ENCODE measurements around the gene CHSY1. TPM values are rescaled to one million over a fixed set of nuclear protein-coding genes. Genes with fewer than 3 reads are reported as not detected.
A peak's percentile ranks its signal among the peaks of the same experiment; 100 is the strongest.

CHSY1 gene
- total and polyA plus RNA-seq, 2 of the 4 experiments (the other 2 are of a cell fraction), result 40.9 to 53.2 TPM

DNA sequence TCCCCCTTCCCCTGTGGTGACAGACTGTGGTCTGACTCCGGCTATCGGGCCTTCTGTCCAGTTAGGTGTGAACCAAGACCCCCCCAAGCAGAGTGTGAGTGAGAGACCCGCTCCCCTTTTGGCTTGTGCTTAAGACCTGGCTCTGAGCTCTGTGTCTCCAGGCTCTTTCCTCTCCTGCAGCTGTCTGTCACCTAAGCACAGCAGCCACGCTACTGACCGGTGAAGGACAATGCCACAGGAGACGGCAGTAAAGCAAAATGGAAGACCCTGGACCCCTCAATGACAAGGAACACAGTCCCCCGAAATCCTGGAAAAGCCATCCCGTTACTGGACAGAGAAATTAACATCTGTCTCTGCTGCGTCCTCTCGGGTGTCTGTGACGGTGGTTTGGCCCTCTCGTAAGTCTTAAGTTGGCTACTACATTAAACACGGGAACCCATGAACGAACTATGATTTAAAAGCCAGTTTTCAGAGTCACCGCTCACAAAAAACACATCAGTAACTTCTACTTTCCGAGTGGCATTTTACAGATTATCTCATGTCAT, 53.7 kb downstream of the CHSY1 start:
- H3K36me3 ChIP-seq (ENCODE audit: control insufficient read depth, insufficient read depth, low read length), result peaks cover 4% of the 10 kb centered on the region
- in situ Hi-C loops (cut with MboI; ENCODE audit: low sequenced_read_pairs) (no loop called here), intact Hi-C loops (cut with micrococcal nuclease) (loop anchor here (2.0 kb wide), 1 partner anchor 73 kb away; no protein-coding TSS in a partner anchor), dilution Hi-C loops (cut with HindIII; ENCODE audit: low sequenced_read_pairs, unreplicated experiment) (no loop called here)
- POLR2A ChIA-PET (ENCODE audit: unreplicated experiment), result no interaction called here
- peak overlapping the region; percentile 30 for H2AK9ac ChIP-seq (replicated peaks; ENCODE audit: low read depth, low read length, poor library complexity)
- no peaks in the 10 kb centered on the region for H3K9me3 ChIP-seq (ENCODE audit: control insufficient read depth, insufficient read depth, low read length)
- peak overlapping the region; percentile 31 for H3K23ac ChIP-seq (ENCODE audit: low read depth, low read length)
- peak overlapping the region; percentile 58; the same call in 1 of the 2 replicates for H2BK20ac ChIP-seq (ENCODE audit: low read depth, low read length)
- no peak for TF ChIP-seq RCOR1 (IDR thresholded peaks at IDR 0.05; ENCODE audit: insufficient replicate concordance, low read length)
- H4K8ac ChIP-seq (ENCODE audit: low read depth in 2 of 2, low read length in 2 of 2), result peak overlapping the region; percentile 2 to 76; a peak in 3 of 4 replicates
- no peak overlapping the region for H3K56ac ChIP-seq (ENCODE audit: extremely low read depth, insufficient read depth, low read length)
- H2BK5ac ChIP-seq (ENCODE audit: low read depth, low read length, poor library complexity, severe bottlenecking), result peak overlapping the region; percentile 70
- BruUV-seq (replicated peaks), result no TSS peak
- H3K14ac ChIP-seq (replicated peaks; ENCODE audit: low read depth, low read length), result peak overlapping the region; percentile 30
- peaks cover 6 to 59% of the 10 kb centered on the region in 2 experiments; a peak in 3 of 4 replicates for H3K79me1 ChIP-seq (ENCODE audit: low read depth in 1 of 2, low read length in 2 of 2)
- CTCF ChIA-PET, result no interaction called here
- peak overlapping the region; percentile 61 for H2BK15ac ChIP-seq (ENCODE audit: low read depth, low read length)
- peaks cover 40% of the 10 kb centered on the region for H3K4me1 ChIP-seq (ENCODE audit: control insufficient read depth, insufficient read depth, low read length)
- DNase-seq, result no peak
- H3K9ac ChIP-seq (ENCODE audit: low read depth, low read length), result peak overlapping the region; percentile 29
- peak overlapping the region; percentile 89 for H2BK120ac ChIP-seq (ENCODE audit: low read depth, low read length)
- no peak overlapping the region for H3K4me3 ChIP-seq (ENCODE audit: insufficient read depth, low read depth, low read length)
- H4K20me1 ChIP-seq (ENCODE audit: insufficient read depth, low read length), result peaks cover 49% of the 10 kb centered on the region
- WGBS, 2 experiments (ENCODE audit: extremely low coverage in 2 of 2, insufficient read length in 1 of 2), result 74% methylated on average over 14 of the region's 16 CpGs; no CpG with 5 or more reads in 1 of the 2 experiments
- H2AK5ac ChIP-seq (ENCODE audit: low read depth, low read length), result peak overlapping the region; percentile 83
- H3K27ac ChIP-seq (ENCODE audit: insufficient read depth, low read length), result peak overlapping the region; percentile 79; the same call in 1 of the 2 replicates
- H3K27me3 ChIP-seq (ENCODE audit: control insufficient read depth, insufficient read depth, low read length), result no peaks in the 10 kb centered on the region
- ATAC-seq (ENCODE audit: low read depth), result no peak
- H4K5ac ChIP-seq (ENCODE audit: low read depth, low read length), result peak overlapping the region; percentile 43
- H3K9me1 ChIP-seq (ENCODE audit: insufficient read depth, low read length), result peaks cover 38% of the 10 kb centered on the region
- no peak overlapping the region for H2AFZ ChIP-seq (replicated peaks; ENCODE audit: low read length, poor library complexity)
- peak overlapping the region; percentile 55 for H3K18ac ChIP-seq (ENCODE audit: low read depth, low read length)
- peak overlapping the region; percentile 63 for H4K91ac ChIP-seq (ENCODE audit: insufficient read depth, low read depth, low read length)
- H3K4ac ChIP-seq (ENCODE audit: low read depth, low read length), result peak overlapping the region; percentile 90
- no peak overlapping the region for H3K4me2 ChIP-seq (ENCODE audit: low read depth, low read length)
